OCI-LY3 (cell line): ENCODE data around the gene CPNE4.

Experiments used
- H2AFZ ChIP-seq: fragments of 200-600, 300-600 bp; shearing (Covaris generic); 2 replicates; pipeline ENCODE4 v1.6.0; 2014; ENCODE audit warnings: antibody characterized with exemption, low read depth, low read length
- H3K27ac ChIP-seq: fragments of 200-600, 300-600 bp; sonication (generic); 2 replicates; pipeline ENCODE4 v1.5.1; 2014; ENCODE audit warnings: mild to moderate bottlenecking, low read length, moderate library complexity, mixed read lengths
- H3K27me3 ChIP-seq: fragments of 200-600, 300-600 bp; sonication (generic); 2 replicates; pipeline ENCODE4 v1.6.1; 2014; ENCODE audit warnings: low read depth, low read length, mixed read lengths
- H3K36me3 ChIP-seq: fragments of 200-600, 300-600 bp; sonication (generic); replicated peaks from 2 replicates; pipeline ENCODE3; 2014; ENCODE audit warnings: low read depth, low read length, mixed read lengths
- H3K4me1 ChIP-seq: fragments of 300-600, 200-600 bp; sonication (generic); 2 replicates; pipeline ENCODE4 v1.6.1; 2014; ENCODE audit warnings: low read length, mixed read lengths
- H3K4me2 ChIP-seq: fragments of 200-600, 300-600 bp; sonication (generic); 2 replicates; pipeline ENCODE4 v1.6.1; 2014; ENCODE audit warnings: low read length, mixed read lengths
- H3K4me3 ChIP-seq: fragments of 300-600, 200-600 bp; sonication (generic); 2 replicates; pipeline ENCODE4 v1.5.1; 2014; ENCODE audit warnings: antibody characterized with exemption, mild to moderate bottlenecking, low read length, moderate library complexity
- H3K79me2 ChIP-seq: fragments of 300-600, 200-600 bp; shearing (Covaris generic); 2 replicates; pipeline ENCODE4 v1.6.1; 2014; ENCODE audit warnings: mild to moderate bottlenecking, low read length, mixed read lengths
- H3K9ac ChIP-seq: fragments of 300-600, 200-600 bp; shearing (Covaris generic); 2 replicates; pipeline ENCODE4 v1.6.0; 2014; ENCODE audit warnings: mild to moderate bottlenecking, low read length, moderate library complexity
- H3K9me3 ChIP-seq: fragments of 200-600, 300-600 bp; shearing (Covaris generic); 2 replicates; pipeline ENCODE4 v1.6.1; 2014; ENCODE audit warnings: low read length, mixed read lengths; ENCODE audit not compliant: insufficient read depth
- H4K20me1 ChIP-seq: fragments of 200-600, 300-600 bp; sonication (generic); 2 replicates; pipeline ENCODE4 v1.6.1; 2016; ENCODE audit warnings: low read length, mixed read lengths; ENCODE audit not compliant: insufficient read depth
- EZH2phosphoT487 ChIP-seq: fragments of 200-600 bp; shearing (Covaris generic); IDR thresholded peaks from 2 replicates; pipeline ENCODE4 v1.6.1; 2018; ENCODE audit warnings: antibody characterized with exemption, mixed run types, low read depth
- TF ChIP-seq, protein P1 (sequence below): fragments of 200-600, 300-600 bp; sonication (generic); IDR thresholded peaks from 2 replicates; pipeline ENCODE4 v1.5.1; 2014; ENCODE audit warnings: antibody characterized with exemption, low read length, low read depth

The CPNE4 gene

DNA sequence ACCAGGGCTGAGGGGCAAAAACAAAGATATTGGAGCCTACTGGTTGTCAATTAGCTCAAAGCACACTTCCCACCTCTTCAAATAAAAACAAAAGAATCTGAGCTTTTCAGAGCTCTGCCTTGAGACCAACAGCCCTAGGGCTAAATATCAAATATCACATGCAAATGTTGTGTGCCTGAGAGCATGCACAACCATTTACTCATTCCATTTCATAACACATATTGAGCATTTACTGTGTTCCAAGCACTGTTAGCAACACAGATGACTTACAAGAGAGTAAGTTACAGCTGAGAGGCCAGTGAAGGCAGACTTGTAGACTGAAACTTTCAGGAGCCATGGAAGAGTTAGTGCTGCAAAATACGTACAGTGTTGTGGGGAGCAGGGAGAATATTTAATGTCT is 222.4 kb downstream of the CPNE4 start:
- peaks cover 15% of the 10 kb centered on the region; the same call in 1 of the 2 replicates for H3K27me3 ChIP-seq
- no peaks in the 10 kb centered on the region for H3K36me3 ChIP-seq
- H3K79me2 ChIP-seq: no peaks in the 10 kb centered on the region
- H4K20me1 ChIP-seq: no peaks in the 10 kb centered on the region
- H3K27ac ChIP-seq: no peak overlapping the region
- no peak overlapping the region for H3K4me3 ChIP-seq
- no peak overlapping the region for H3K4me2 ChIP-seq
- no peaks in the 10 kb centered on the region for H3K9me3 ChIP-seq
- no peaks in the 10 kb centered on the region for H3K4me1 ChIP-seq
- no peak overlapping the region for H3K9ac ChIP-seq
- no peak overlapping the region for H2AFZ ChIP-seq
- TF ChIP-seq, protein P1, sequence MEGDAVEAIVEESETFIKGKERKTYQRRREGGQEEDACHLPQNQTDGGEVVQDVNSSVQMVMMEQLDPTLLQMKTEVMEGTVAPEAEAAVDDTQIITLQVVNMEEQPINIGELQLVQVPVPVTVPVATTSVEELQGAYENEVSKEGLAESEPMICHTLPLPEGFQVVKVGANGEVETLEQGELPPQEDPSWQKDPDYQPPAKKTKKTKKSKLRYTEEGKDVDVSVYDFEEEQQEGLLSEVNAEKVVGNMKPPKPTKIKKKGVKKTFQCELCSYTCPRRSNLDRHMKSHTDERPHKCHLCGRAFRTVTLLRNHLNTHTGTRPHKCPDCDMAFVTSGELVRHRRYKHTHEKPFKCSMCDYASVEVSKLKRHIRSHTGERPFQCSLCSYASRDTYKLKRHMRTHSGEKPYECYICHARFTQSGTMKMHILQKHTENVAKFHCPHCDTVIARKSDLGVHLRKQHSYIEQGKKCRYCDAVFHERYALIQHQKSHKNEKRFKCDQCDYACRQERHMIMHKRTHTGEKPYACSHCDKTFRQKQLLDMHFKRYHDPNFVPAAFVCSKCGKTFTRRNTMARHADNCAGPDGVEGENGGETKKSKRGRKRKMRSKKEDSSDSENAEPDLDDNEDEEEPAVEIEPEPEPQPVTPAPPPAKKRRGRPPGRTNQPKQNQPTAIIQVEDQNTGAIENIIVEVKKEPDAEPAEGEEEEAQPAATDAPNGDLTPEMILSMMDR: no peak
- no peak for TF ChIP-seq EZH2phosphoT487

DNA sequence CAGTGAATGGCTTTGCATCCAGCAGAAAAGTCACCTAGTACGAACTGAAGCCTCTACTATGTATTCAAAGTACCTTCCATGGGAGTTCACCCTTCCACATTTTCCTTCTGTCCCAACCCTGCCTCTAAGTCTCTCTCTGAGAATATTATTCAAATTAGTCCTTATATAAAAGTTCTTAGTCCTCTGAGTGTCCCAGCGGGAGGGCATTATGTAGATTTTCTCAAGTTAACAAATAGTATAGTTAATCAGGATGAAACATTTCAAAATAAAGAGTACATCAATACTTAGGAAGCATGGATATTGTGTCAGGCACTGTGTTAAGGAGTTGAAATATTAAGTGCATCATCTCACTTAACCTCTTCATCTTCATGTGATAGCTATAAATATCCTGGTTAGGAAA is 223.3 kb downstream of the CPNE4 start:
- no peaks in the 10 kb centered on the region for H3K36me3 ChIP-seq
- H3K4me1 ChIP-seq: peaks cover 6% of the 10 kb centered on the region
- no peak overlapping the region for H3K4me2 ChIP-seq
- TF ChIP-seq, protein P1: no peak
- TF ChIP-seq EZH2phosphoT487: no peak
- H3K9me3 ChIP-seq: no peaks in the 10 kb centered on the region
- H3K9ac ChIP-seq: no peak overlapping the region
- H2AFZ ChIP-seq: no peak overlapping the region
- H3K27ac ChIP-seq: no peak overlapping the region
- no peaks in the 10 kb centered on the region for H4K20me1 ChIP-seq
- no peaks in the 10 kb centered on the region for H3K79me2 ChIP-seq
- no peak overlapping the region for H3K4me3 ChIP-seq
- H3K27me3 ChIP-seq: peaks cover 15% of the 10 kb centered on the region; the same call in 1 of the 2 replicates

DNA sequence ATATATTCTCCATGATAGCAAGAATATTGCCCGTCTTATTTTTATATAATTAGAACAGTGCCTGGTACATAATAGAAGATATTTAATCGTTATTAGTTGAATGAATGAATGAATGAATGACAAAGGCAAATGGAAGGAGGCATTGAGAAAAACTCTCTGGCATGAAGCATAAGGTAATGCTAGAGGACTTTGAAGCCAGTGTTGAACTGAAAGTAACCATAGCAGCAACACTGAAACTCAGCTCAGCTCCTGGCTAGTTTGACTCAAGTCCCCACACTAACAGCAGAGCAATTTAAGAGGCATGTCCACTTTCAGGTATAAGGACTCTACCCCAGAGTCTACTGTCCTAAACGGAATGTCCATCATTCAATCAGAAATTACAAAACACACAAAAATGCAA is 227.0 kb downstream of the CPNE4 start:
- Histone ChIP-seq H3K4me1 (peaks cover 15% of the 10 kb centered on the region), H4K20me1 (no peaks in the 10 kb centered on the region), H3K9me3 (no peaks in the 10 kb centered on the region), H3K4me3 (no peak overlapping the region), H3K4me2 (no peak overlapping the region), H2AFZ (no peak overlapping the region), H3K9ac (no peak overlapping the region), H3K27me3 (peaks cover 15% of the 10 kb centered on the region; the same call in 1 of the 2 replicates), H3K27ac (no peak overlapping the region), H3K79me2 (no peaks in the 10 kb centered on the region), H3K36me3 (no peaks in the 10 kb centered on the region)
- TF ChIP-seq, protein P1: no peak
- TF ChIP-seq EZH2phosphoT487: no peak

DNA sequence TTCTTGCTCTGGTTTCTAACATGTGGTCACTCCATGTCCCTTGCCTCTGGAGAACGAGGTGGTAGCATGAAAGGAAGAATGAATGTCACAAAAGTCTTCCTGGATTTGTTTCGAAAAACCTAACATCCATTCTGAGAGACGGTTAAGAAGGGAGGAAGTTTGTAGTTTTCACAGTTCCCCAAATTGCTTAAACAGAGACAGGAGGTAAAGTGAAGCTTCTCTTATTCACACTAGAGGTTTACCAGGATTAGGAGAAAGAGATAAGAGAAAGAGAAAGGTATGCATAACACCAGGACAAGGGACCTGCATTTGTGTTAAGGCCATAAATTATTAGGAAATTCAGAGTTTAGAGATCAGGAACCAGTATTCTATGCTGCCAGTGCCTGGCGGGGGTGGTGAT is 228.1 kb downstream of the CPNE4 start:
- TF ChIP-seq, protein P1: no peak
- no peak for TF ChIP-seq EZH2phosphoT487
- no peaks in the 10 kb centered on the region for H3K79me2 ChIP-seq
- H3K4me1 ChIP-seq: peaks cover 15% of the 10 kb centered on the region
- no peak overlapping the region for H3K9ac ChIP-seq
- no peak overlapping the region for H2AFZ ChIP-seq
- H3K4me2 ChIP-seq: peak overlapping the region; percentile 49
- H4K20me1 ChIP-seq: no peaks in the 10 kb centered on the region
- peaks cover 13% of the 10 kb centered on the region; the same call in 1 of the 2 replicates for H3K27me3 ChIP-seq
- no peak overlapping the region for H3K27ac ChIP-seq
- no peaks in the 10 kb centered on the region for H3K36me3 ChIP-seq
- no peaks in the 10 kb centered on the region for H3K9me3 ChIP-seq
- H3K4me3 ChIP-seq: no peak overlapping the region
